GM23338 (cell line): ENCODE measurements around the gene MAP4K4. TPM values are rescaled to one million over a fixed set of nuclear protein-coding genes. Genes with fewer than 3 reads are reported as not detected.

Experiments
- ATAC-seq: fragments of 200-7000 bp; cut with Tn5 transposase; 3 replicates; pipeline ENCODE4 v1.9.1; 2020
- DNase-seq: peaks from one replicate; pipeline ENCODE4 v3.0.0-alpha.2; 2015; ENCODE audit warnings: low spot score
- H2AFZ ChIP-seq: fragments of 200-600 bp; sonication (generic); 2 replicates; pipeline ENCODE4 v1.8.0; 2016; ENCODE audit warnings: antibody characterized with exemption, mild to moderate bottlenecking, moderate library complexity
- H3F3A ChIP-seq: fragments of 200-600 bp; sonication (generic); replicated peaks from 2 replicates; pipeline ENCODE4 v1.8.0; 2017; ENCODE audit warnings: antibody characterized with exemption, mixed run types, low read depth
- H3K27ac ChIP-seq: fragments of 200-600 bp; sonication (generic); 2 replicates; pipeline ENCODE4 v1.6.1; 2016; ENCODE audit warnings: low read depth
- H3K27me3 ChIP-seq: fragments of 200-600 bp; sonication (generic); 2 replicates; pipeline ENCODE4 v1.8.0; 2016; ENCODE audit warnings: mild to moderate bottlenecking, mixed run types, moderate library complexity; ENCODE audit not compliant: insufficient read depth
- H3K36me3 ChIP-seq: fragments of 200-600 bp; sonication (generic); 2 replicates; pipeline ENCODE4 v1.8.0; 2016; ENCODE audit warnings: mild to moderate bottlenecking; ENCODE audit not compliant: insufficient read depth
- H3K4me1 ChIP-seq: fragments of 200-600 bp; sonication (generic); 2 replicates; pipeline ENCODE4 v1.8.0; 2016; ENCODE audit warnings: mild to moderate bottlenecking, moderate library complexity; ENCODE audit not compliant: insufficient read depth
- H3K4me2 ChIP-seq: fragments of 200-600 bp; sonication (generic); 2 replicates; pipeline ENCODE4 v1.7.1; 2017; ENCODE audit warnings: mixed run types
- H3K4me3 ChIP-seq: fragments of 200-600 bp; sonication (generic); 2 replicates; pipeline ENCODE4 v1.6.1; 2016; ENCODE audit warnings: mixed run types
- H3K79me2 ChIP-seq: fragments of 200-600 bp; sonication (generic); replicated peaks from 2 replicates; pipeline ENCODE4 v1.8.0; 2017; ENCODE audit warnings: mild to moderate bottlenecking; ENCODE audit not compliant: insufficient read depth
- H3K9me2 ChIP-seq: fragments of 200-600 bp; sonication (generic); 2 replicates; pipeline ENCODE4 v1.8.0; 2017; ENCODE audit not compliant: insufficient read depth
- H4K20me1 ChIP-seq: fragments of 200-600 bp; sonication (generic); replicated peaks from 2 replicates; pipeline ENCODE4 v1.8.0; 2017; ENCODE audit warnings: mild to moderate bottlenecking; ENCODE audit not compliant: insufficient read depth
- H3K27ac Mint-ChIP-seq: 2 replicates; pipeline ENCODE4 v1.8.0; 2020; ENCODE audit warnings: inconsistent platforms, mild to moderate bottlenecking, moderate library complexity, mixed read lengths
- H3K27me3 Mint-ChIP-seq: 3 replicates; pipeline ENCODE4 v1.8.0; 2022; ENCODE audit warnings: low read depth, mild to moderate bottlenecking, moderate library complexity, mixed read lengths, inconsistent platforms; ENCODE audit not compliant: insufficient read depth, poor library complexity
- H3K36me3 Mint-ChIP-seq: 3 replicates; pipeline ENCODE4 v1.8.0; 2021; ENCODE audit warnings: low read depth, mild to moderate bottlenecking, inconsistent platforms, moderate library complexity, mixed read lengths
- H3K4me1 Mint-ChIP-seq: 3 replicates; pipeline ENCODE4 v1.8.0; 2020; ENCODE audit warnings: mild to moderate bottlenecking, inconsistent platforms, mixed read lengths
- H3K4me3 Mint-ChIP-seq: 3 replicates; pipeline ENCODE4 v1.8.0; 2021; ENCODE audit warnings: moderate library complexity, mild to moderate bottlenecking, inconsistent platforms, mixed read lengths
- H3K9me3 Mint-ChIP-seq: 3 replicates; pipeline ENCODE4 v1.8.0; 2020; ENCODE audit warnings: moderate library complexity, mild to moderate bottlenecking, inconsistent platforms, mixed read lengths
- CTCF ChIP-seq, 2 experiments: fragments of 200-600 bp in 1 of 2; sonication (generic) in 1 of 2; conservative IDR thresholded peaks; 2 replicates each; pipeline versions ENCODE4 v1.5.1 to v1.6.1; 2016 to 2017; ENCODE audit warnings: antibody characterized with exemption in 2 of 2, low read depth in 2 of 2, mild to moderate bottlenecking in 2 of 2, moderate library complexity in 1 of 2
- EZH2 ChIP-seq: fragments of 200-600 bp; sonication (generic); IDR thresholded peaks from one replicate; pipeline ENCODE4 v1.8.0; 2017; ENCODE audit warnings: antibody characterized with exemption, mild to moderate bottlenecking, low read depth; ENCODE audit not compliant: unreplicated experiment
- EZH2phosphoT487 ChIP-seq: fragments of 200-600 bp; sonication (generic); IDR thresholded peaks from one replicate; pipeline ENCODE4 v1.8.1; 2018; ENCODE audit warnings: antibody characterized with exemption; ENCODE audit not compliant: unreplicated experiment
- NANOG ChIP-seq: IDR thresholded peaks from 2 replicates; pipeline ENCODE4 v1.6.1; 2016; ENCODE audit warnings: antibody characterized with exemption, borderline replicate concordance
- POLR2AphosphoS5 ChIP-seq: IDR thresholded peaks from 2 replicates; pipeline ENCODE4 v1.6.1; 2016; ENCODE audit warnings: antibody characterized with exemption, low read depth
- REST ChIP-seq: IDR thresholded peaks from one replicate; pipeline ENCODE4 v1.6.1; 2018; ENCODE audit warnings: antibody characterized with exemption; ENCODE audit not compliant: unreplicated experiment
- STAT1 ChIP-seq: IDR thresholded peaks from one replicate; pipeline ENCODE4 v1.6.1; 2016; ENCODE audit warnings: antibody characterized with exemption; ENCODE audit not compliant: unreplicated experiment
- ZNF114 ChIP-seq: fragments of 250-450 bp; sonication (Bioruptor Pico); IDR thresholded peaks from 2 replicates; pipeline ENCODE4 v1.5.0; 2020; ENCODE audit warnings: mild to moderate bottlenecking, moderate library complexity
- polyA plus RNA-seq: library from polyadenylated mRNA; unstranded; fragments of >200 nt; fragmentation: Nextera tagmentation; extraction: Ambion mirVana; gene quantifications from 2 replicates; pipeline ENCODE4 v1.2.1, GENCODE V29; 2016
- total RNA-seq: library from RNA; depleted of rRNA; stranded (reverse); fragments of >200 nt; shearing (Covaris generic); gene quantifications from 2 replicates; pipeline ENCODE4 v1.2.3, GENCODE V29; 2014

The MAP4K4 gene
- total and polyA plus RNA-seq, 2 experiments from 2014 or later, result 34.6 to 99.2 TPM

GRCh38 chr2:101821828-101822458 lies 124.4 kb downstream of the MAP4K4 start:
- peaks cover 7% of the 10 kb centered on the region for H4K20me1 ChIP-seq
- H3K36me3 ChIP-seq, result peaks cover 4% of the 10 kb centered on the region; the same call in 1 of the 2 replicates
- H3K4me3 ChIP-seq, result no peak overlapping the region
- no peak overlapping the region for H3K4me2 ChIP-seq
- H2AFZ ChIP-seq, result no peak overlapping the region
- no peaks in the 10 kb centered on the region for H3F3A ChIP-seq
- Mint-ChIP-seq H3K36me3 (peaks cover 7% of the 10 kb centered on the region), H3K27ac (no peak overlapping the region), H3K9me3 (no peaks in the 10 kb centered on the region), H3K27me3 (peaks cover 3% of the 10 kb centered on the region), H3K4me1 (peaks cover 46% of the 10 kb centered on the region), H3K4me3 (no peak overlapping the region)
- H3K9me2 ChIP-seq, result no peaks in the 10 kb centered on the region
- H3K79me2 ChIP-seq, result peaks cover 76% of the 10 kb centered on the region
- peaks cover 27% of the 10 kb centered on the region for H3K4me1 ChIP-seq
- TF ChIP-seq CTCF (conservative IDR thresholded peaks at IDR 0.05; ENCODE audit: low read depth in 2 of 2) (no peak), POLR2AphosphoS5 (no peak), STAT1 (no peak), EZH2 (no peak), NANOG (no peak), REST (no peak), EZH2phosphoT487 (no peak), ZNF114 (CRISPR knock-in tag) (no peak)
- H3K27me3 ChIP-seq, result no peaks in the 10 kb centered on the region
- H3K27ac ChIP-seq, result no peak overlapping the region
- no peak for DNase-seq
- ATAC-seq, result no peak

- no peaks in the 10 kb centered on the region for H3F3A ChIP-seq
- H3K36me3 ChIP-seq, result peaks cover 4% of the 10 kb centered on the region
- no peak overlapping the region; the same call in 1 of the 2 replicates for H3K4me2 ChIP-seq
- DNase-seq, result peak; percentile 90
- H3K27me3 Mint-ChIP-seq, result no peaks in the 10 kb centered on the region
- no peak overlapping the region for H3K27ac ChIP-seq
- peaks cover 7% of the 10 kb centered on the region; the same call in 1 of the 2 replicates for H4K20me1 ChIP-seq
- no peak overlapping the region for H2AFZ ChIP-seq
- H3K4me3 ChIP-seq, result no peak overlapping the region
- no peaks in the 10 kb centered on the region for H3K9me3 Mint-ChIP-seq
- H3K9me2 ChIP-seq, result no peaks in the 10 kb centered on the region
- H3K4me1 ChIP-seq, result peaks cover 13% of the 10 kb centered on the region; the same call in 1 of the 2 replicates
- peaks cover 13% of the 10 kb centered on the region for H3K36me3 Mint-ChIP-seq
- ATAC-seq, result peak; percentile 93
- H3K27ac Mint-ChIP-seq, result 0 out of 2 replicates have a peak overlapping the region, but pooled peaks have one; percentile 45
- H3K79me2 ChIP-seq, result peaks cover 62% of the 10 kb centered on the region
- H3K4me3 Mint-ChIP-seq, result no peak overlapping the region
- H3K27me3 ChIP-seq, result no peaks in the 10 kb centered on the region
- peaks cover 31% of the 10 kb centered on the region for H3K4me1 Mint-ChIP-seq
- TF ChIP-seq CTCF (conservative IDR thresholded peaks at IDR 0.05; ENCODE audit: low read depth in 2 of 2), result peak; percentile 76 to 82
These were observed 125.9 kb downstream of the MAP4K4 start for GRCh38 chr2:101823347-101823791.
